Mesenchymal stem cell (in vitro differentiated cells and primary cell): ENCODE results near the gene GLRX2.
"Not testable (repeated sequence)": the region's sequence is repeated elsewhere in the genome, so short reads cannot be mapped to it uniquely, and the experiment has no call there.

ENCODE experiments used
- DNase-seq: peaks from one replicate; pipeline ENCODE4 v3.0.0-alpha.2; 2013
- H2AFZ ChIP-seq: one replicate; pipeline ENCODE4 v1.6.1; 2013; ENCODE audit warnings: low read depth, mild to moderate bottlenecking, control low read depth, inconsistent platforms, low read length, moderate library complexity
- H2AK5ac ChIP-seq: 2 replicates; pipeline ENCODE4 v1.6.1; 2013; ENCODE audit warnings: low read length, moderate library complexity, mild to moderate bottlenecking, inconsistent platforms; ENCODE audit not compliant: severe bottlenecking
- H2BK120ac ChIP-seq: one replicate; pipeline ENCODE4 v1.6.1; 2013; ENCODE audit warnings: low read depth, mild to moderate bottlenecking, inconsistent platforms, low read length, moderate library complexity
- H2BK12ac ChIP-seq, 2 experiments: one replicate each; pipeline ENCODE4 v1.6.1; 2013; ENCODE audit warnings: inconsistent platforms in 2 of 2, low read length in 2 of 2, mild to moderate bottlenecking in 2 of 2, moderate library complexity in 2 of 2, control low read depth in 1 of 2
- H2BK15ac ChIP-seq: one replicate; pipeline ENCODE4 v1.6.1; 2013; ENCODE audit warnings: mild to moderate bottlenecking, low read depth, inconsistent platforms; ENCODE audit not compliant: poor library complexity, severe bottlenecking
- H2BK5ac ChIP-seq: 2 replicates; pipeline ENCODE4 v1.6.1; 2013; ENCODE audit warnings: low read depth, mild to moderate bottlenecking, low read length, control low read depth, inconsistent platforms; ENCODE audit not compliant: poor library complexity, severe bottlenecking
- H3K14ac ChIP-seq, 2 experiments: one replicate each; pipeline ENCODE4 v1.6.1; 2013; ENCODE audit warnings: inconsistent platforms in 2 of 2, low read length in 2 of 2, control low read depth in 1 of 2, mild to moderate bottlenecking in 1 of 2, moderate library complexity in 1 of 2
- H3K18ac ChIP-seq, 2 experiments: one replicate each; pipeline ENCODE4 v1.6.1; 2013; ENCODE audit warnings: inconsistent platforms in 2 of 2, low read length in 2 of 2, control low read depth in 1 of 2, low read depth in 1 of 2, mild to moderate bottlenecking in 1 of 2
- H3K23ac ChIP-seq, 2 experiments: one replicate each; pipeline ENCODE4 v1.6.1; 2013; ENCODE audit warnings: inconsistent platforms in 2 of 2, low read length in 2 of 2, mild to moderate bottlenecking in 2 of 2, moderate library complexity in 2 of 2, control low read depth in 1 of 2
- H3K27ac ChIP-seq: 2 replicates; pipeline ENCODE4 v1.5.1; 2013; ENCODE audit warnings: mild to moderate bottlenecking, moderate library complexity, low read length, control low read depth, inconsistent platforms; ENCODE audit not compliant: poor library complexity, severe bottlenecking
- H3K27me3 ChIP-seq, 2 experiments: 2 replicates each; pipeline versions ENCODE4 v1.6.1 to v1.7.0; 2013; ENCODE audit warnings: low read length in 2 of 2, mild to moderate bottlenecking in 2 of 2, moderate library complexity in 2 of 2, control low read depth in 1 of 2, inconsistent platforms in 1 of 2; ENCODE audit not compliant: control insufficient read depth in 1 of 2, insufficient read depth in 1 of 2
- H3K36me3 ChIP-seq, 2 experiments: 2 replicates each; pipeline versions ENCODE4 v1.6.1 to v1.7.0; 2013; ENCODE audit warnings: low read length in 2 of 2, control low read depth in 1 of 2, inconsistent platforms in 1 of 2, low read depth in 1 of 2, mild to moderate bottlenecking in 1 of 2; ENCODE audit not compliant: insufficient read depth in 2 of 2, control insufficient read depth in 1 of 2
- H3K4ac ChIP-seq, 2 experiments: one replicate each; pipeline ENCODE4 v1.6.1; 2013; ENCODE audit warnings: inconsistent platforms in 2 of 2, low read length in 2 of 2, mild to moderate bottlenecking in 2 of 2, moderate library complexity in 2 of 2, control low read depth in 1 of 2, low read depth in 1 of 2
- H3K4me1 ChIP-seq: 2 replicates; pipeline ENCODE4 v1.6.1; 2013; ENCODE audit warnings: low read depth, low read length, control low read depth; ENCODE audit not compliant: control insufficient read depth, insufficient read depth
- H3K4me2 ChIP-seq: 2 replicates; pipeline ENCODE4 v1.6.1; 2013; ENCODE audit warnings: low read length, mild to moderate bottlenecking, inconsistent platforms; ENCODE audit not compliant: poor library complexity, severe bottlenecking
- H3K4me3 ChIP-seq, 2 experiments: 2 replicates each; pipeline versions ENCODE4 v1.5.1 to v1.7.0; 2013; ENCODE audit warnings: low read length in 2 of 2, mild to moderate bottlenecking in 2 of 2, control low read depth in 1 of 2, low read depth in 1 of 2; ENCODE audit not compliant: insufficient read depth in 1 of 2
- H3K79me1 ChIP-seq: replicated peaks from 2 replicates; pipeline ENCODE4 v1.6.1; 2013; ENCODE audit warnings: mild to moderate bottlenecking, control low read depth, low read length, inconsistent platforms; ENCODE audit not compliant: poor library complexity, severe bottlenecking
- H3K9ac ChIP-seq: 2 replicates; pipeline ENCODE4 v1.7.0; 2013; ENCODE audit warnings: mild to moderate bottlenecking, low read length, moderate library complexity
- H3K9me3 ChIP-seq: 2 replicates; pipeline ENCODE4 v1.7.0; 2013; ENCODE audit warnings: mild to moderate bottlenecking, low read length; ENCODE audit not compliant: control insufficient read depth
- H4K8ac ChIP-seq: one replicate; pipeline ENCODE4 v1.6.1; 2013; ENCODE audit warnings: inconsistent platforms, mild to moderate bottlenecking, low read length, moderate library complexity
- H4K91ac ChIP-seq: one replicate; pipeline ENCODE4 v1.6.1; 2013; ENCODE audit warnings: mild to moderate bottlenecking, low read length, inconsistent platforms
- WGBS: methylation state at CpG from one replicate; pipeline ENCODE4 v1.1.7; 2013; ENCODE audit warnings: mixed read lengths; 5-methylcytosine and 5-hydroxymethylcytosine counted together

Gene GLRX2

GRCh38 chr1:193118803-193119730, 13.9 kb upstream of the GLRX2 start:
- no peaks in the 10 kb centered on the region for H3K9me3 ChIP-seq
- H3K4me1 ChIP-seq = peaks cover 2% of the 10 kb centered on the region
- H3K14ac ChIP-seq = no peak overlapping the region
- H3K23ac ChIP-seq = no peak overlapping the region
- no peak overlapping the region for H3K4me2 ChIP-seq
- H2BK12ac ChIP-seq = no peak overlapping the region
- no peak overlapping the region for H2BK5ac ChIP-seq
- no peak overlapping the region for H2AFZ ChIP-seq
- H3K79me1 ChIP-seq = no peaks in the 10 kb centered on the region
- no peak overlapping the region for H3K4ac ChIP-seq
- H2BK15ac ChIP-seq = no peak overlapping the region
- H3K27ac ChIP-seq = no peak overlapping the region
- no peak overlapping the region for H2BK120ac ChIP-seq
- no peaks in the 10 kb centered on the region for H3K36me3 ChIP-seq
- H3K4me3 ChIP-seq = no peak overlapping the region
- H3K18ac ChIP-seq = no peak overlapping the region
- no peak overlapping the region for H3K9ac ChIP-seq
- no peaks in the 10 kb centered on the region for H3K27me3 ChIP-seq
- H4K91ac ChIP-seq = no peak overlapping the region
- H4K8ac ChIP-seq = no peak overlapping the region
- no peak overlapping the region for H2AK5ac ChIP-seq
- WGBS = 91% methylated on average over 3 of the region's 4 CpGs
- DNase-seq = no peak

DNA sequence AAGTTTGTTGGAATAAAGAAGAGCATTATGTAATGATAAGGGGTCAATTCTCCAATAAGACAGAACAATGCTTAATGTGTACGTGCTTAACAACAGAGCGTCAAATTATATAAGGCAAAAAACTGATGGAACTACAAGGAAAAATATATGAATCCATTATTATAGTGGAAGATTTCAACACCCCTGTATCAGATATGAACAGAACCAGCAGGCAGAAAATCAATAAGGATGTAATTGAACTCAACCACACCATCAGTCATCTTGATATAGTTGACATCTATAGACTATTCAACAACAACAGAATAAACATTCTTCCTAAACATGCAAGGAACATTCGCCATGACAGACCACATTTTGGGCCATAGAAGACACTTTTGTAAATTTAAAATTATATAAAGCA, 13.0 kb upstream of the GLRX2 start:
- Histone ChIP-seq H2BK15ac (no peak overlapping the region), H3K79me1 (peaks cover 5% of the 10 kb centered on the region), H3K4me1 (peaks cover 4% of the 10 kb centered on the region), H2BK12ac (no peak overlapping the region), H2AFZ (no peak overlapping the region), H3K18ac (no peak overlapping the region), H3K9me3 (no peaks in the 10 kb centered on the region), H4K91ac (no peak overlapping the region), H3K23ac (no peak overlapping the region), H3K4me3 (no peak overlapping the region), H3K4ac (no peak overlapping the region), H3K27me3 (no peaks in the 10 kb centered on the region), H4K8ac (no peak overlapping the region), H3K4me2 (no peak overlapping the region), H2AK5ac (no peak overlapping the region), H3K27ac (no peak overlapping the region), H2BK120ac (no peak overlapping the region), H3K14ac (no peak overlapping the region), H3K36me3 (no peaks in the 10 kb centered on the region), H3K9ac (no peak overlapping the region), H2BK5ac (no peak overlapping the region)
- no peak for DNase-seq
- no CpG with 5 or more reads among the region's 3 CpGs for WGBS

DNA sequence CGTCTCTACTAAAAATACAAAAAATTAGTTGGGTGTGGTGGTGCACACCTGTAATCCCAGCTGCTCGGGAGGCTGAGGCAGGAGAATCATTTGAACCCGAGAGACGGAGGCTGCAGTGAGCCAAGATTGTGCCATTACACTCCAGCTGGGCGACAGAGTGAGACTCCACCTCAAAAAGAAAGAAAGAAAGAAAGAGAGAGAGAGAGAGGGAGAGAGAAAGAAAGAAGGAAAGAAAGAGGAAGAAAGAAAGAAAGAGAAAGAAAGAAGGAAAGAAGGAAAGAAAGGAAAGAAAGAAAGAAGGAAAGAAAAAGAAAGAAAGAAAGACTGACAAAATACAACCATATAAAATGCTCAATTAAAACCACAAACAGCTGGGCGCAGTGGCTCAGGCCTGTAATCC, 12.0 kb upstream of the GLRX2 start:
- not testable (repeated sequence) for H2BK120ac ChIP-seq, H3K4me2 ChIP-seq, H3K23ac ChIP-seq, H3K27me3 ChIP-seq, H3K4me1 ChIP-seq, H3K79me1 ChIP-seq, H3K9me3 ChIP-seq, H2AK5ac ChIP-seq, H3K27ac ChIP-seq, H3K14ac ChIP-seq, H3K18ac ChIP-seq, DNase-seq, H3K9ac ChIP-seq, H3K4me3 ChIP-seq, H2BK15ac ChIP-seq, H2BK12ac ChIP-seq, H2AFZ ChIP-seq, H3K4ac ChIP-seq, H2BK5ac ChIP-seq, H3K36me3 ChIP-seq, H4K8ac ChIP-seq, H4K91ac ChIP-seq
- 95% methylated on average over 5 of the region's 6 CpGs for WGBS

DNA sequence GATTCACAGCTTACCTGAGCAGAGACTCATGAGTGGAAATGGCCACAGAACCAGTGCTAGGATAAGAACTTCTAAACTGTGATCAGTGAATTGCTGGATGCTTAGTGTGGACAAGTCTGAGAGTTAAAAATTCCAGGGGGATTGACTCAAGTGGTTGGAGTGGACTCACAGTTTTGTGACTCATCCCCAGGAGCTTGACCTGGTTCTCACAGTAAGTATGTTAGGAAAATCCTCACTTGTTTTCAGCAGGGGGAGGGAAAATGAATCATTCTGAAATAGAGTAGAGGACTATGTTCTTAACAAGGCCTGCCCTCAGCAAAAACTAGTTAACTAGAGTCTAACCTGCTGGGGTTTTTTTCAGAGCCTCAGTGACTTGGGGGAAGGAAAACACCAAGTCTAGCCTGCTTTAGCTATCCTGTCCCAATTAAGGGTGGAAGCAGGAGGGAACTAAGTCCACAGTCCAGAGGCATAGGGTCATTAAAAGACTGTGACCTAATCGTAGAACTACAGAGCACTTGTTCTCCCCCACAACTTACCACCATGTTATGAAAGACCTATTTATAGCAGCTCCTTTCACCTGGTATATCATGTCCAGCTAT, 10.5 kb upstream of the GLRX2 start:
- Histone ChIP-seq H2BK5ac (peak overlapping the region; percentile 10), H3K9me3 (no peaks in the 10 kb centered on the region), H2BK15ac (no peak overlapping the region), H3K4ac (peak overlapping the region in 1 of 2 experiments; percentile 69), H3K4me1 (peaks cover 6% of the 10 kb centered on the region), H3K79me1 (peaks cover 9% of the 10 kb centered on the region), H2AFZ (no peak overlapping the region), H3K23ac (no peak overlapping the region), H3K9ac (peak overlapping the region; percentile 34), H3K36me3 (no peaks in the 10 kb centered on the region), H2BK120ac (no peak overlapping the region), H2BK12ac (no peak overlapping the region), H3K27me3 (no peaks in the 10 kb centered on the region), H3K27ac (peak overlapping the region; percentile 91), H3K4me2 (peak overlapping the region; percentile 13), H3K14ac (no peak overlapping the region), H3K18ac (peak overlapping the region in 1 of 2 experiments; percentile 52), H4K8ac (no peak overlapping the region), H4K91ac (no peak overlapping the region), H2AK5ac (peak overlapping the region; percentile 78), H3K4me3 (peak overlapping the region in 1 of 2 experiments; percentile 5)
- peak; percentile 99 for DNase-seq
- WGBS = no CpG with 5 or more reads among the region's 1 CpG
